Measurements from ENCODE around the gene DNAH6. TPM values are rescaled to one million over a fixed set of nuclear protein-coding genes. Genes with fewer than 3 reads are reported as not detected.

The DNAH6 gene
- total RNA-seq, 3 donors from 2014 or later = 2.3 to 4.1 (median 3.0) TPM

DNA sequence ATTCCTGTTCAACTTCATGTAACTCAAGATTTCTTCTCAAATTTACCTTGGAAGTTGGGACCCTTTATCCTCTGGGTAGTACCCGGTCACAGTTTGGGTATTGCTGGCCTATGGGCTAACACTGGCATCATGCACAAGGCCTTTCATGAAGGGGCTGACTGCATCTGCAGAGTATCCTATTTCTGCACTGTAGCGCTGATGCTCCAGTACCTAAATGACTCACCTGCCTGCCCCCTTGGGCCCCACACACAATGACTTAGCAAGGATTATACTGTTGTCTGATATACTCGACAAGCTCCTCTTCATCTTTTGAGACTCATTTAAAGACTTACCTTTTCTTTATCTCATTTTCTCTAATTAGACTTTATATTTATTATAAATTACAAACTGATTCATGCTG, 39.9 kb downstream of the DNAH6 start:
- H3K9me3 ChIP-seq = peaks cover 0 to 12% of the 10 kb centered on the region in 2 donors
- no peaks in the 10 kb centered on the region for H3K4me1 ChIP-seq
- no peak overlapping the region for H3K27ac ChIP-seq
- no peak overlapping the region for H3K4me3 ChIP-seq
- TF ChIP-seq POLR2AphosphoS5 (IDR thresholded peaks at IDR 0.05) (no peak), POLR2A (IDR thresholded peaks at IDR 0.05) (no peak)
- TF ChIP-seq, protein P1, sequence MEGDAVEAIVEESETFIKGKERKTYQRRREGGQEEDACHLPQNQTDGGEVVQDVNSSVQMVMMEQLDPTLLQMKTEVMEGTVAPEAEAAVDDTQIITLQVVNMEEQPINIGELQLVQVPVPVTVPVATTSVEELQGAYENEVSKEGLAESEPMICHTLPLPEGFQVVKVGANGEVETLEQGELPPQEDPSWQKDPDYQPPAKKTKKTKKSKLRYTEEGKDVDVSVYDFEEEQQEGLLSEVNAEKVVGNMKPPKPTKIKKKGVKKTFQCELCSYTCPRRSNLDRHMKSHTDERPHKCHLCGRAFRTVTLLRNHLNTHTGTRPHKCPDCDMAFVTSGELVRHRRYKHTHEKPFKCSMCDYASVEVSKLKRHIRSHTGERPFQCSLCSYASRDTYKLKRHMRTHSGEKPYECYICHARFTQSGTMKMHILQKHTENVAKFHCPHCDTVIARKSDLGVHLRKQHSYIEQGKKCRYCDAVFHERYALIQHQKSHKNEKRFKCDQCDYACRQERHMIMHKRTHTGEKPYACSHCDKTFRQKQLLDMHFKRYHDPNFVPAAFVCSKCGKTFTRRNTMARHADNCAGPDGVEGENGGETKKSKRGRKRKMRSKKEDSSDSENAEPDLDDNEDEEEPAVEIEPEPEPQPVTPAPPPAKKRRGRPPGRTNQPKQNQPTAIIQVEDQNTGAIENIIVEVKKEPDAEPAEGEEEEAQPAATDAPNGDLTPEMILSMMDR (IDR thresholded peaks at IDR 0.05) = no peak
- no peaks in the 10 kb centered on the region for H3K27me3 ChIP-seq
- DNase-seq (ENCODE audit: low spot score in 2 of 2) = no peak
- intact Hi-C loops (cut with DNase I; ENCODE audit: low total_unique reads) = no loop called here
- H3K36me3 ChIP-seq = no peaks in the 10 kb centered on the region

DNA sequence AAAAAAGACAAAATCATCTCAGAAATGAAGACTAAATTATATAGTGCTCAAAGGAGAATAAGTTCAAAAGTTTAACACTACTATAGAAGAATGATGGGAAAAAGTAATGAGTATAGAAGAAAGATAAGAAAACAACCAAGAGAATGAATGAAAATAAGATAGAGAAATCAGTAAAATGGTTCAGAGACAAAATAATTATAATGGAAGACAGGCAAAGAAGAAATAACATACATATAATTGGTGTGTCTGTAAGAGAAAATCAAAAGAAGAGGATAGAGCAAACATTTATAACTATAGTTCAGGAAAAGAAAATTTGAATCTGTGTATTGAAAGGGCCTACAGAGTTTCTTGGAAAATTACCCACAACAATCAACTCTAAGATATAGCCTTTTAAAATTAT, 43.5 kb downstream of the DNAH6 start:
- TF ChIP-seq POLR2AphosphoS5 (IDR thresholded peaks at IDR 0.05) = no peak
- TF ChIP-seq, protein P1 (IDR thresholded peaks at IDR 0.05) = no peak
- TF ChIP-seq POLR2A (IDR thresholded peaks at IDR 0.05) = no peak
- no peaks in the 10 kb centered on the region for H3K4me1 ChIP-seq
- no peak for DNase-seq (ENCODE audit: low spot score in 2 of 2)
- no peak overlapping the region for H3K27ac ChIP-seq
- H3K27me3 ChIP-seq = no peaks in the 10 kb centered on the region
- intact Hi-C loops (cut with DNase I; ENCODE audit: low total_unique reads) = no loop called here
- no peaks in the 10 kb centered on the region for H3K36me3 ChIP-seq
- H3K4me3 ChIP-seq = no peak overlapping the region
- H3K9me3 ChIP-seq = peaks cover 0 to 26% of the 10 kb centered on the region in 2 donors

DNA sequence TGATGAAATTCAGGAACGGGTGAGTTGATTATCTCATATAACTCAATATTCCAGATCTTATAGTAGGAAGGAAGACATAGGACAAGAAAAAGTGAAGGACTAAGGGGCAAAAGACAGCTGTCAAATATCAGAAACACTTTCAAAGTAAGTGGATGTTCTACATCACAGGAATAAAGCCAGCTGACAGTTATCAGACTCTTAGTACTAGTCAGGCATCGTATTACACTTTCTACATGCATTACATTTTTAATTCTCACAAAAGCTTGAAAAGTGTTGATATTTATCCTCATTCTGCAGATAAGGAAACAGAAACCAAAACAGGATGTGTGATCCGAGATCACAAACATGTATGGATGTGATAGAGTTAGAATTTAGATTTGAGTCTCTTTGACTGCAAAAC, 63.4 kb downstream of the DNAH6 start:
- Histone ChIP-seq H3K4me1 (no peaks in the 10 kb centered on the region), H3K36me3 (no peaks in the 10 kb centered on the region), H3K9me3 (no peaks in the 10 kb centered on the region), H3K27me3 (no peaks in the 10 kb centered on the region), H3K4me3 (no peak overlapping the region), H3K27ac (no peak overlapping the region)
- DNase-seq (ENCODE audit: low spot score in 2 of 2) = no peak
- intact Hi-C loops (cut with DNase I; ENCODE audit: low total_unique reads) = loop anchor here (1.0 kb wide), 1 partner anchor 9 kb away; no protein-coding TSS in a partner anchor
- no peak for TF ChIP-seq POLR2AphosphoS5 (IDR thresholded peaks at IDR 0.05)
- TF ChIP-seq, protein P1 (IDR thresholded peaks at IDR 0.05) = no peak
- no peak for TF ChIP-seq POLR2A (IDR thresholded peaks at IDR 0.05)

DNA sequence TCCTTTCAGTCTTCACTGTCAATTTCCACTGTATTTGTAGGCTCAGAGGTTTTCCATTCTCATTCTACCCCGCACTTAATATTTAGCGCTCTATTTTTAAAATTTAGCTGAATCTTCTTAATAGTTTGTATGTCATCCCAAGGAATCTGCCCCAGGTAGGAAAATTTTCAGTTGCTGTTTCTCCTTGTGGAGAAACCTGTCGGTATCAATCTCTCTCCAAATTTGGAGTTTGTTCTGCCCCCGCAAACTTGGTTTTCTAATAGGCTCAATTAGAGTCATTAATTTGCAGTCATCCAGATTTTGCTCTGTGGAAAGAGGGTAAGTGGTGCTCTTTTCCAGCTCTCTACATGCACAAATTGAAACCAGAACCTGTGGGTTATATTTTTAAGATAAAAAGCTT, 87.6 kb downstream of the DNAH6 start:
- Histone ChIP-seq H3K9me3 (peaks cover 0 to 8% of the 10 kb centered on the region in 2 donors), H3K4me3 (no peak overlapping the region), H3K27me3 (no peaks in the 10 kb centered on the region), H3K4me1 (no peaks in the 10 kb centered on the region), H3K27ac (no peak overlapping the region), H3K36me3 (no peaks in the 10 kb centered on the region)
- intact Hi-C loops (cut with DNase I; ENCODE audit: low total_unique reads) = no loop called here
- no peak for DNase-seq (ENCODE audit: low spot score in 2 of 2)
- TF ChIP-seq, protein P1 (IDR thresholded peaks at IDR 0.05) = no peak
- TF ChIP-seq POLR2A (IDR thresholded peaks at IDR 0.05) = no peak
- TF ChIP-seq POLR2AphosphoS5 (IDR thresholded peaks at IDR 0.05) = no peak

DNA sequence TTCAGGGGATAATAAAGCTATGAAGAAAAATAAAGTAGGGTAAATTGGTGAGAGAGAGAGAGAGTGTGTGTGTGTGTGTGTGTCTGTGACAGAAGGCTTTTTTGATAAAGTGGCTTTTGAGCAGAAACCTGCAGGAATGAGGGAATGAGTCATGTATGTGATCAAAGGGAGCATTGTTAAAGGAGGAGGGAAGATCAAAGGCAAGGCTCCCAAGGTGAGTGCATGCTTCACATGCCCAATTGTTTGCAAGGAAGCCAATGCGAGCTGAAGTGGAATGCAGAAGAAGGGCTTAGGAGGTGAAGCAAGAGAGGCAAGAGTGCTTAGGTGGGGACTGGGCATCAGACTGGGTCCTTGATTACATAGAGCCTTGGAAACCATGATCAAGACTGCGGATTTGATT, 96.8 kb downstream of the DNAH6 start:
- Histone ChIP-seq H3K4me1 (no peaks in the 10 kb centered on the region), H3K27ac (no peak overlapping the region), H3K27me3 (no peaks in the 10 kb centered on the region), H3K9me3 (peaks cover 0 to 13% of the 10 kb centered on the region in 2 donors), H3K36me3 (no peaks in the 10 kb centered on the region), H3K4me3 (no peak overlapping the region)
- DNase-seq (ENCODE audit: low spot score in 2 of 2) = no peak
- TF ChIP-seq, protein P1 (IDR thresholded peaks at IDR 0.05) = no peak
- no peak for TF ChIP-seq POLR2A (IDR thresholded peaks at IDR 0.05)
- no peak for TF ChIP-seq POLR2AphosphoS5 (IDR thresholded peaks at IDR 0.05)
- intact Hi-C loops (cut with DNase I; ENCODE audit: low total_unique reads) = no loop called here
